DMS79 treated with DMSO at 0.1 percent for 48 hours (cell line): ENCODE measurements around the gene ZMIZ2.
"Not testable (repeated sequence)": the region's sequence is repeated elsewhere in the genome, so short reads cannot be mapped to it uniquely, and the experiment has no call there.

Experiments
- DNase-seq: peaks from one replicate; lab custom pipeline; 2025; lab: John Stamatoyannopoulos, UW

The ZMIZ2 gene

GRCh38 chr7:44729949-44730590, 18.6 kb upstream of the ZMIZ2 start:
- DNase-seq: no peak

- not testable (repeated sequence) for DNase-seq
These were observed 15.7 kb upstream of the ZMIZ2 start for GRCh38 chr7:44732971-44733370.

GRCh38 chr7:44733708-44734481, 14.8 kb upstream of the ZMIZ2 start:
- DNase-seq: no peak

- DNase-seq: no peak
These were observed 13.1 kb upstream of the ZMIZ2 start for GRCh38 chr7:44735403-44736165.

- no peak for DNase-seq
These were observed 11.8 kb upstream of the ZMIZ2 start for GRCh38 chr7:44736896-44737295.

GRCh38 chr7:44738051-44738723, 10.5 kb upstream of the ZMIZ2 start:
- no peak for DNase-seq

- no peak for DNase-seq
These were observed 9.6 kb upstream of the ZMIZ2 start for GRCh38 chr7:44738876-44739665.

- DNase-seq: no peak
These were observed 8.6 kb upstream of the ZMIZ2 start for GRCh38 chr7:44740055-44740454.

GRCh38 chr7:44743750-44744149, 4.9 kb upstream of the ZMIZ2 start:
- DNase-seq: no peak

- no peak for DNase-seq
These were observed 493 bp downstream of the ZMIZ2 start for GRCh38 chr7:44748948-44749731.

GRCh38 chr7:44749992-44750391, 1.3 kb downstream of the ZMIZ2 start:
- DNase-seq: no peak

GRCh38 chr7:44750424-44750823, 1.8 kb downstream of the ZMIZ2 start:
- no peak for DNase-seq

- DNase-seq: no peak
These were observed 2.4 kb downstream of the ZMIZ2 start for GRCh38 chr7:44750921-44751571.

- DNase-seq: no peak
These were observed 4.2 kb downstream of the ZMIZ2 start for GRCh38 chr7:44752822-44753221.

GRCh38 chr7:44754802-44755697, 6.4 kb downstream of the ZMIZ2 start:
- DNase-seq: peak; percentile 48

GRCh38 chr7:44755698-44756627, 7.3 kb downstream of the ZMIZ2 start:
- DNase-seq: no peak

- DNase-seq: no peak
These were observed 8.3 kb downstream of the ZMIZ2 start for GRCh38 chr7:44756904-44757303.

- DNase-seq: no peak
These were observed 8.7 kb downstream of the ZMIZ2 start for GRCh38 chr7:44757311-44757710.
